ENCODE results near the gene LRRC56. TPM values are rescaled to one million over a fixed set of nuclear protein-coding genes. Genes with fewer than 3 reads are reported as not detected.

LRRC56 gene
- polyA plus RNA-seq, 2 of the 4 experiments (the other 2 are of a cell fraction): 0.32 to 1.0 TPM

GRCh38 chr11:555780-556661 lies 18.7 kb downstream of the LRRC56 start:
- Histone ChIP-seq H3K27ac (peak overlapping the region; percentile 81 to 88; a peak in 5 of 6 replicates), H3K4me2 (peak overlapping the region; percentile 96), H3K4me1 (peaks cover 23% of the 10 kb centered on the region), H3K4me3 (peak overlapping the region; percentile 67; the same call in 2 of the 3 replicates), H3K9me3 (no peaks in the 10 kb centered on the region)
- FAIRE-seq: no peak
- WGBS (ENCODE audit: missing lambda C conversion rate): 95% methylated on average over 43 of the region's 104 CpGs
- no peak for DNase-seq (ENCODE audit: low read depth in 1 of 2, low spot score in 1 of 2)
- CTCF ChIA-PET: interaction anchor here (1.0 to 5.9 kb wide), 15 partner anchors 10 to 232 kb away, joined by 3 to 66 read pairs (median 4); partner anchors contain the start of genes HRAS and TMEM80
- POLR2A ChIA-PET: interaction anchor here (1.3 kb wide), 1 partner anchor 9 kb away, joined by 3 read pairs; no protein-coding TSS in a partner anchor
- ATAC-seq: no peak
- no peak for TF ChIP-seq ZNF302 (CRISPR knock-in tag; IDR thresholded peaks at IDR 0.05)
- no peak for TF ChIP-seq JUNB (IDR thresholded peaks at IDR 0.05)
- no peak for TF ChIP-seq PHF8 (IDR thresholded peaks at IDR 0.05; ENCODE audit: borderline replicate concordance, low read depth)
- no peak for TF ChIP-seq ZSCAN20 (CRISPR knock-in tag; IDR thresholded peaks at IDR 0.05)
- TF ChIP-seq EHF (CRISPR knock-in tag; IDR thresholded peaks at IDR 0.05): no peak
- TF ChIP-seq MAFK (IDR thresholded peaks at IDR 0.05; ENCODE audit: partially characterized antibody): no peak

- WGBS (ENCODE audit: missing lambda C conversion rate): 93% methylated on average over 18 of the region's 22 CpGs
- TF ChIP-seq HDAC2 (IDR thresholded peaks at IDR 0.05) (no peak), NFE2L2 (conservative IDR thresholded peaks at IDR 0.05; ENCODE audit: low read length) (no peak), PBX3 (IDR thresholded peaks at IDR 0.05) (no peak), SREBF2 (IDR thresholded peaks at IDR 0.05) (no peak), MAX (IDR thresholded peaks at IDR 0.05) (no peak), RAD21 (conservative IDR thresholded peaks at IDR 0.05 in 1 of 2, IDR thresholded peaks at IDR 0.05 in 1 of 2) (no peak), FOSB (CRISPR knock-in tag; IDR thresholded peaks at IDR 0.05) (no peak), EHF (CRISPR knock-in tag; IDR thresholded peaks at IDR 0.05) (no peak), SMC3 (IDR thresholded peaks at IDR 0.05) (no peak), KDM1A (IDR thresholded peaks at IDR 0.05; ENCODE audit: low read depth) (no peak), ZFP36 (IDR thresholded peaks at IDR 0.05; ENCODE audit: borderline replicate concordance, partially characterized antibody) (no peak), JUN (IDR thresholded peaks at IDR 0.05) (no peak), ESRRA (IDR thresholded peaks at IDR 0.05; ENCODE audit: borderline replicate concordance, low read length) (no peak), GATA3 (IDR thresholded peaks at IDR 0.05; ENCODE audit: borderline replicate concordance) (no peak), ZSCAN20 (CRISPR knock-in tag; IDR thresholded peaks at IDR 0.05) (no peak), CHD2 (IDR thresholded peaks at IDR 0.05; ENCODE audit: low read length, partially characterized antibody) (no peak), HES2 (IDR thresholded peaks at IDR 0.05) (no peak), ZNF302 (CRISPR knock-in tag; IDR thresholded peaks at IDR 0.05) (no peak), POLR2A (IDR thresholded peaks at IDR 0.05; ENCODE audit: low read length) (no peak)
- DNase-seq (ENCODE audit: low read depth in 1 of 2, low spot score in 1 of 2) (no peak), FAIRE-seq (no peak), ATAC-seq (no peak)
- no peak overlapping the region for H3K27ac ChIP-seq
- H3K4me2 ChIP-seq: no peak overlapping the region
- no peaks in the 10 kb centered on the region for H3K9me3 ChIP-seq
- peaks cover 25% of the 10 kb centered on the region for H3K4me1 ChIP-seq
- H3K4me3 ChIP-seq: no peak overlapping the region
- ChIA-PET POLR2A (interaction anchor here (1.3 kb wide), 1 partner anchor 8 kb away, joined by 3 read pairs; no protein-coding TSS in a partner anchor), CTCF (interaction anchor here (1.0 to 5.9 kb wide), 9 partner anchors 9 to 198 kb away, joined by 3 to 66 read pairs (median 10); partner anchors contain the start of genes HRAS and TMEM80)
Observed at GRCh38 chr11:556662-557256, 19.4 kb downstream of the LRRC56 start.
